Pancreas (tissue), 10 donors: Measurements from ENCODE around the gene IFITM5. TPM values are rescaled to one million over a fixed set of nuclear protein-coding genes. Genes with fewer than 3 reads are reported as not detected.
A peak's percentile ranks its signal among the peaks of the same experiment; 100 is the strongest.
"Not testable (repeated sequence)": the region's sequence is repeated elsewhere in the genome, so short reads cannot be mapped to it uniquely, and the experiment has no call there.

Experiments used
- ATAC-seq, 4 donors: fragments of 200-7000 bp; cut with Tn5 transposase; one replicate each; pipeline versions ENCODE4 v1.8.0 to v1.9.1; 2020; ENCODE audit warnings: mild to moderate bottlenecking in 4 of 4, moderate library complexity in 4 of 4
- DNase-seq, 6 donors: peaks; one replicate each; pipeline ENCODE4 v3.0.0-alpha.2; 2020
- FAIRE-seq: peaks from 2 replicates; lab custom pipeline; 2012; peaks lifted over from hg19 to GRCh38; lab: Jason Lieb, UNC
- H3K27ac ChIP-seq, 4 donors: fragments of 200-600 bp; sonication (generic); 1 replicate in 3 of 4; 2 replicates in 1 of 4; pipeline versions ENCODE4 v1.5.0 to v1.8.0; 2020
- H3K27me3 ChIP-seq, 4 donors: fragments of 200-600 bp; one replicate each; pipeline ENCODE4 v1.8.0; 2021
- H3K36me3 ChIP-seq, 3 donors: fragments of 200-600 bp; sonication (generic) in 1 of 3; one replicate each; pipeline versions ENCODE4 v1.5.0 to v1.8.0; 2020 to 2021
- H3K4me1 ChIP-seq, 3 donors: fragments of 200-600 bp; one replicate each; pipeline ENCODE4 v1.8.0; 2021
- H3K4me3 ChIP-seq, 4 donors: fragments of 200-600 bp; sonication (generic) in 2 of 4; one replicate each; pipeline versions ENCODE4 v1.5.0 to v1.8.0; 2020 to 2021
- H3K9me3 ChIP-seq, 4 donors: fragments of 200-600 bp; one replicate each; pipeline ENCODE4 v1.8.0; 2021
- CTCF ChIP-seq, 4 donors: fragments of 200-600 bp; sonication (generic) in 3 of 4; IDR thresholded peaks; one replicate each; pipeline versions ENCODE4 v1.5.0 to v1.8.0; 2021; ENCODE audit warnings: antibody characterized with exemption in 4 of 4
- WGBS, 2 donors: extraction: QIAGEN DNeasy Blood & Tissue Kit; methylation state at CpG; one replicate each; pipeline ENCODE4 v1.1.7; 2013; 5-methylcytosine and 5-hydroxymethylcytosine counted together
- intact Hi-C, 3 donors: fragments of 100-400 bp; cut with DNase I; formaldehyde crosslinking; loops; one replicate each; pipeline versions ENCODE4 v1.11.1 to v1.14.2; 2022
- polyA plus RNA-seq, 2 donors: library from polyadenylated mRNA; stranded (reverse); fragments of 200-250 nt; gene quantifications; one replicate each; pipeline ENCODE4 v1.2.3, GENCODE V29; 2013
- total RNA-seq, 6 donors: library from RNA; stranded (reverse); fragmentation: NEBNext Ultra II Directional in 4 of 6; extraction: Animal tissue kit (Norgen Biotek cat#: 25700) in 4 of 6; gene quantifications; one replicate each; pipeline versions ENCODE4 v1.2.1 to v1.2.4, GENCODE V29; 2021 to 2023
- donor health status: healthy with polysubstance abuse.
- donor health status: DM: no; HTN: no; CAD: no; lungs with moderate emphysema.
- donor health status: DM: no; HTN: no; CAD: no.
- donor health status: control.
- donor health status: control.
- donor health status: Bipolar disorder and iron deficiency.
- donor health status: DM: yes; HTN: yes; CAD: no.
- donor health status: DM: no; HTN: no; CAD: no.
- donor health status: DM: no; HTN: no; CAD: no.
- donor health status: DM: yes; HTN: yes; CAD: no.

The IFITM5 gene
- total and polyA plus RNA-seq, 8 donors: 0.56 to 1.2 TPM; not detected in 6

GRCh38 chr11:272195-272930 lies 27.0 kb downstream of the IFITM5 start:
- Histone ChIP-seq H3K4me3 (no peak overlapping the region), H3K27me3 (no peaks in the 10 kb centered on the region), H3K4me1 (no peaks in the 10 kb centered on the region), H3K36me3 (no peaks in the 10 kb centered on the region), H3K27ac (no peak overlapping the region), H3K9me3 (no peaks in the 10 kb centered on the region)
- TF ChIP-seq CTCF (IDR thresholded peaks at IDR 0.05): no peak
- FAIRE-seq (no peak), DNase-seq (peak in 1 of 6 donors; percentile 34), ATAC-seq (no peak)
- intact Hi-C loops: no loop called here
- 82 to 89% methylated on average over 22 of the region's 22 CpGs for WGBS, 2 donors

GRCh38 chr11:271319-271715 lies 28.0 kb downstream of the IFITM5 start:
- H3K27ac ChIP-seq: no peak overlapping the region
- intact Hi-C loops: no loop called here
- WGBS, 2 donors: 60 to 62% methylated on average over 8 of the region's 8 CpGs
- H3K4me1 ChIP-seq: no peaks in the 10 kb centered on the region
- no peaks in the 10 kb centered on the region for H3K36me3 ChIP-seq
- H3K27me3 ChIP-seq: no peaks in the 10 kb centered on the region
- FAIRE-seq (no peak), ATAC-seq (no peak), DNase-seq (peak in 1 of 6 donors; percentile 55)
- no peaks in the 10 kb centered on the region for H3K9me3 ChIP-seq
- H3K4me3 ChIP-seq: no peak overlapping the region
- TF ChIP-seq CTCF (IDR thresholded peaks at IDR 0.05): no peak

- no peaks in the 10 kb centered on the region for H3K36me3 ChIP-seq
- 80 to 81% methylated on average over 18 of the region's 18 CpGs for WGBS, 2 donors
- no peak overlapping the region for H3K27ac ChIP-seq
- no peak overlapping the region for H3K4me3 ChIP-seq
- no peaks in the 10 kb centered on the region for H3K27me3 ChIP-seq
- no peak for FAIRE-seq
- no peaks in the 10 kb centered on the region for H3K9me3 ChIP-seq
- no peaks in the 10 kb centered on the region for H3K4me1 ChIP-seq
- DNase-seq: peak in 1 of 6 donors; percentile 54
- no peak for TF ChIP-seq CTCF (IDR thresholded peaks at IDR 0.05)
- intact Hi-C loops: no loop called here
- ATAC-seq: no peak
These were observed 28.6 kb downstream of the IFITM5 start for GRCh38 chr11:270451-271318.

GRCh38 chr11:269146-269890 lies 30.0 kb downstream of the IFITM5 start:
- Histone ChIP-seq H3K27me3 (no peaks in the 10 kb centered on the region), H3K27ac (peak overlapping the region in 2 of 4 donors; percentile 43 to 56), H3K36me3 (no peaks in the 10 kb centered on the region), H3K9me3 (no peaks in the 10 kb centered on the region), H3K4me1 (no peaks in the 10 kb centered on the region), H3K4me3 (peak overlapping the region in 1 of 4 donors; percentile 7)
- FAIRE-seq (no peak), DNase-seq (no peak), ATAC-seq (peak in 3 of 4 donors; percentile 25 to 47 (median 39))
- no peak for TF ChIP-seq CTCF (IDR thresholded peaks at IDR 0.05)
- intact Hi-C loops: no loop called here
- WGBS, 2 donors: 54 to 55% methylated on average over 21 of the region's 21 CpGs

GRCh38 chr11:268716-269145 lies 30.6 kb downstream of the IFITM5 start:
- Histone ChIP-seq H3K27ac (peak overlapping the region in 3 of 4 donors; percentile 16 to 56 (median 43)), H3K4me3 (peak overlapping the region in 1 of 4 donors; percentile 7)
- H3K9me3 ChIP-seq, intact Hi-C loops, H3K27me3 ChIP-seq, H3K4me1 ChIP-seq, FAIRE-seq, H3K36me3 ChIP-seq: not testable (repeated sequence)
- DNase-seq: peak in 1 of 6 donors; percentile 54
- ATAC-seq: peak in 3 of 4 donors; percentile 63 to 85 (median 82)
- 52 to 57% methylated on average over 15 to 16 of the region's 16 CpGs for WGBS, 2 donors
